ENCODE data around the gene GSTK1. TPM values are rescaled to one million over a fixed set of nuclear protein-coding genes. Genes with fewer than 3 reads are reported as not detected.

GSTK1 gene
- total and polyA plus RNA-seq, 2 donors (not counting 1 experiment from before 2014, with no cell fraction given) = 181 to 315 TPM

DNA sequence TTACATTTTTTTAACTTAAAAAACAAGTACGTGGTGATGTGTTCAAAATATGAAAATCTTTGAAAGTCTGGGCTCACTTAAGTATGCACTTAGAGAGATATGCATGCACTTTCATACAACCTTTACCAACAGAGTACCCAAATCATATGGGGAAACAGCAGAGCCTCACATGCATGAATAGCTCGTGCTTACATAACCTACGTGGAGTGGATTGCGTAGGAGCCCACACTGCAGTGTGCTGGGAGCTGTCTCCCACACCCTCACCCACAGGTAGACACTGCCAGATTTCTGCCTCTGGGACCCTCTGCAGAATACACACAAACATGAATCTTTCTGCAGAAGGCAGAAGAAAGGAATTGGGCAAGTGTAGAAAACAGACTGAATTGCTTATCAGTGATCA is 53.3 kb downstream of the GSTK1 start:
- intact Hi-C loops (cut with micrococcal nuclease) = no loop called here
- Histone ChIP-seq H3K9ac (ENCODE audit: low read length) (no peak overlapping the region), H3K4me3 (ENCODE audit: control extremely low read depth in 1 of 5, extremely low read depth in 1 of 5, insufficient read depth in 1 of 5, low read depth in 2 of 5, low read length in 4 of 5) (no peak overlapping the region), H3K9me3 (ENCODE audit: control extremely low read depth in 1 of 3, control insufficient read depth in 2 of 3, insufficient read depth in 1 of 3, low read length in 2 of 3) (no peaks in the 10 kb centered on the region), H4K20me1 (ENCODE audit: control insufficient read depth, insufficient read depth, low read length, poor library complexity, severe bottlenecking) (no peaks in the 10 kb centered on the region), H3K79me2 (ENCODE audit: control insufficient read depth, insufficient read depth, low read length) (no peaks in the 10 kb centered on the region), H2AFZ (ENCODE audit: insufficient read depth, low read depth, low read length, poor library complexity, severe bottlenecking) (no peak overlapping the region), H3K4me1 (ENCODE audit: control insufficient read depth in 2 of 2, insufficient read depth in 2 of 2, low read length in 2 of 2) (no peaks in the 10 kb centered on the region), H3K4me2 (replicated peaks; ENCODE audit: low read depth, low read length, poor library complexity, severe bottlenecking) (no peak overlapping the region), H3K36me3 (replicated peaks in 1 of 2; ENCODE audit: control extremely low read depth in 1 of 2, control insufficient read depth in 1 of 2, extremely low read depth in 1 of 2, insufficient read depth in 2 of 2, low read length in 1 of 2) (no peaks in the 10 kb centered on the region), H3K27me3 (replicated peaks in 1 of 4; ENCODE audit: control extremely low read depth in 1 of 4, control insufficient read depth in 3 of 4, insufficient read depth in 4 of 4, low read length in 3 of 4) (no peaks in the 10 kb centered on the region), H3K27ac (ENCODE audit: low read length in 2 of 2) (no peak overlapping the region)
- no peaks in the 10 kb centered on the region for H3K27me3 Mint-ChIP-seq
- TF ChIP-seq, protein P1, sequence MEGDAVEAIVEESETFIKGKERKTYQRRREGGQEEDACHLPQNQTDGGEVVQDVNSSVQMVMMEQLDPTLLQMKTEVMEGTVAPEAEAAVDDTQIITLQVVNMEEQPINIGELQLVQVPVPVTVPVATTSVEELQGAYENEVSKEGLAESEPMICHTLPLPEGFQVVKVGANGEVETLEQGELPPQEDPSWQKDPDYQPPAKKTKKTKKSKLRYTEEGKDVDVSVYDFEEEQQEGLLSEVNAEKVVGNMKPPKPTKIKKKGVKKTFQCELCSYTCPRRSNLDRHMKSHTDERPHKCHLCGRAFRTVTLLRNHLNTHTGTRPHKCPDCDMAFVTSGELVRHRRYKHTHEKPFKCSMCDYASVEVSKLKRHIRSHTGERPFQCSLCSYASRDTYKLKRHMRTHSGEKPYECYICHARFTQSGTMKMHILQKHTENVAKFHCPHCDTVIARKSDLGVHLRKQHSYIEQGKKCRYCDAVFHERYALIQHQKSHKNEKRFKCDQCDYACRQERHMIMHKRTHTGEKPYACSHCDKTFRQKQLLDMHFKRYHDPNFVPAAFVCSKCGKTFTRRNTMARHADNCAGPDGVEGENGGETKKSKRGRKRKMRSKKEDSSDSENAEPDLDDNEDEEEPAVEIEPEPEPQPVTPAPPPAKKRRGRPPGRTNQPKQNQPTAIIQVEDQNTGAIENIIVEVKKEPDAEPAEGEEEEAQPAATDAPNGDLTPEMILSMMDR (IDR thresholded peaks at IDR 0.05) = no peak
- TF ChIP-seq EZH2 (IDR thresholded peaks at IDR 0.05; ENCODE audit: borderline replicate concordance, insufficient read depth, low read depth, low read length, poor library complexity, severe bottlenecking) = no peak
- no peak overlapping the region for H3K4me3 Mint-ChIP-seq
- CTCF ChIA-PET = interaction anchor here (0.6 kb wide), 1 partner anchor 17 kb away, joined by 4 read pairs; no protein-coding TSS in a partner anchor
- ATAC-seq (ENCODE audit: low read depth) (no peak), DNase-seq (no peak)
- no peaks in the 10 kb centered on the region for H3K4me1 Mint-ChIP-seq
- 97% methylated on average over 4 of the region's 4 CpGs for WGBS (ENCODE audit: insufficient coverage)
- no peaks in the 10 kb centered on the region for H3K9me3 Mint-ChIP-seq (ENCODE audit: insufficient read depth)
- no peak overlapping the region for H3K27ac Mint-ChIP-seq
- POLR2A ChIA-PET = no interaction called here

DNA sequence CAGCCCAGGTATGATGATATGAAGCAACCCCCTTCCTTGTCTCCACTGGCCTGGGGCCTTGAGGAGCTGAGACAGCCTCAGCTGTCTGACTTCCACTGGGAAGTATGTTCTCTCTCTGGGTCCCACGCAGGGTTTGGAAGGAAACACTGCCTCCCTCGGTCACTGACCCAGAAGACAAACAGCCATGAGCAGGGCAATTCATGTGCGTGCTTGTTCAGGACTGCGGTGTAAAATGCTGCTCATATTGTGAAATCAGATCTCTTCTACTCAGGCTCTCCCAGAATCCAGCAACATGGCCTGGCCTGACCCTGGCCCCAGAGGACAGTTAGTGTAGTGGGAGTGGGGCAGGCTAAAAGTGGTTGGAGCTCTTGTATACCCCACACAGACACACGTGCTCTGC is 55.4 kb downstream of the GSTK1 start:
- Histone ChIP-seq H3K9me3 (ENCODE audit: control extremely low read depth in 1 of 3, control insufficient read depth in 2 of 3, insufficient read depth in 1 of 3, low read length in 2 of 3) (no peaks in the 10 kb centered on the region), H2AFZ (ENCODE audit: insufficient read depth, low read depth, low read length, poor library complexity, severe bottlenecking) (no peak overlapping the region), H3K27me3 (replicated peaks in 1 of 4; ENCODE audit: control extremely low read depth in 1 of 4, control insufficient read depth in 3 of 4, insufficient read depth in 4 of 4, low read length in 3 of 4) (no peaks in the 10 kb centered on the region), H3K27ac (ENCODE audit: low read length in 2 of 2) (no peak overlapping the region), H4K20me1 (ENCODE audit: control insufficient read depth, insufficient read depth, low read length, poor library complexity, severe bottlenecking) (no peaks in the 10 kb centered on the region), H3K79me2 (ENCODE audit: control insufficient read depth, insufficient read depth, low read length) (no peaks in the 10 kb centered on the region), H3K36me3 (replicated peaks in 1 of 2; ENCODE audit: control extremely low read depth in 1 of 2, control insufficient read depth in 1 of 2, extremely low read depth in 1 of 2, insufficient read depth in 2 of 2, low read length in 1 of 2) (no peaks in the 10 kb centered on the region), H3K4me3 (ENCODE audit: control extremely low read depth in 1 of 5, extremely low read depth in 1 of 5, insufficient read depth in 1 of 5, low read depth in 2 of 5, low read length in 4 of 5) (no peak overlapping the region), H3K4me2 (replicated peaks; ENCODE audit: low read depth, low read length, poor library complexity, severe bottlenecking) (no peak overlapping the region), H3K4me1 (ENCODE audit: control insufficient read depth in 2 of 2, insufficient read depth in 2 of 2, low read length in 2 of 2) (no peaks in the 10 kb centered on the region), H3K9ac (ENCODE audit: low read length) (no peak overlapping the region)
- DNase-seq (no peak), ATAC-seq (ENCODE audit: low read depth) (no peak)
- no peak overlapping the region for H3K27ac Mint-ChIP-seq
- CTCF ChIA-PET = no interaction called here
- no peaks in the 10 kb centered on the region for H3K4me1 Mint-ChIP-seq
- WGBS (ENCODE audit: insufficient coverage) = 97% methylated on average over 3 of the region's 5 CpGs
- intact Hi-C loops (cut with micrococcal nuclease) = no loop called here
- H3K9me3 Mint-ChIP-seq (ENCODE audit: insufficient read depth) = no peaks in the 10 kb centered on the region
- TF ChIP-seq, protein P1 (IDR thresholded peaks at IDR 0.05) = no peak
- TF ChIP-seq EZH2 (IDR thresholded peaks at IDR 0.05; ENCODE audit: borderline replicate concordance, insufficient read depth, low read depth, low read length, poor library complexity, severe bottlenecking) = no peak
- no peak overlapping the region for H3K4me3 Mint-ChIP-seq
- no peaks in the 10 kb centered on the region for H3K27me3 Mint-ChIP-seq
- POLR2A ChIA-PET = interaction anchor here (0.6 kb wide), 1 partner anchor 10 kb away, joined by 3 read pairs; no protein-coding TSS in a partner anchor

Small RNA genes within 50 kb of the gene (small RNA-seq; reads per million reads assigned to genes)
- gene AC073342.3 (ENCODE audit: insufficient read length, low read depth, low replicate concordance) (not detected), gene RN7SL481P (ENCODE audit: insufficient read length, low read depth, low replicate concordance) (not detected), gene RN7SL535P (ENCODE audit: insufficient read length, low read depth, low replicate concordance) (not detected)

Other genes starting within 250 kb of the GSTK1 start
- not detected in 2 replicates for gene OR9A2, start 236.3 kb upstream of the GSTK1 start, total RNA-seq
- not detected in 2 replicates for gene OR9A2, start 236.3 kb upstream of the GSTK1 start, polyA plus RNA-seq
- not detected in 2 replicates for gene OR6V1, start 211.1 kb upstream of the GSTK1 start, total RNA-seq
- not detected in 2 replicates for gene OR6V1, start 211.1 kb upstream of the GSTK1 start, polyA plus RNA-seq
- not detected in 2 replicates for gene PIP, start 131.4 kb upstream of the GSTK1 start, total RNA-seq
- not detected in 2 replicates for gene PIP, start 131.4 kb upstream of the GSTK1 start, polyA plus RNA-seq
- gene TAS2R39, start 80.0 kb upstream of the GSTK1 start, total RNA-seq = not detected in 2 replicates
- not detected in 2 replicates for gene TAS2R39, start 80.0 kb upstream of the GSTK1 start, polyA plus RNA-seq
- not detected in 2 replicates for gene TAS2R40, start 41.4 kb upstream of the GSTK1 start, total RNA-seq
- not detected in 2 replicates for gene TAS2R40, start 41.4 kb upstream of the GSTK1 start, polyA plus RNA-seq
- not detected in 2 replicates for gene TMEM139, start 21.5 kb downstream of the GSTK1 start, total RNA-seq
- gene TMEM139, start 21.5 kb downstream of the GSTK1 start, polyA plus RNA-seq = 0.12 and 0.25 TPM in 2 replicates
- 66.5 and 71.1 TPM in 2 replicates for gene CASP2, start 24.9 kb downstream of the GSTK1 start, total RNA-seq
- 29.2 and 54.9 TPM in 2 replicates for gene CASP2, start 24.9 kb downstream of the GSTK1 start, polyA plus RNA-seq
- gene CLCN1, start 52.7 kb downstream of the GSTK1 start, total RNA-seq = not detected in 2 replicates
- not detected in 2 replicates for gene CLCN1, start 52.7 kb downstream of the GSTK1 start, polyA plus RNA-seq
- 0.05 and 0.12 TPM in 2 replicates for gene FAM131B, start 99.3 kb downstream of the GSTK1 start, total RNA-seq
- not detected in 2 replicates for gene FAM131B, start 99.3 kb downstream of the GSTK1 start, polyA plus RNA-seq
- gene ZYX, start 117.9 kb downstream of the GSTK1 start, total RNA-seq = 53.8 and 55.2 TPM in 2 replicates
- gene ZYX, start 117.9 kb downstream of the GSTK1 start, polyA plus RNA-seq = 22.2 and 32.3 TPM in 2 replicates
- gene EPHA1, start 145.4 kb downstream of the GSTK1 start, total RNA-seq = 0.12 and 0.49 TPM in 2 replicates
- 0.39 and 0.50 TPM in 2 replicates for gene EPHA1, start 145.4 kb downstream of the GSTK1 start, polyA plus RNA-seq
- gene TAS2R60, start 180.0 kb downstream of the GSTK1 start, total RNA-seq = not detected in 2 replicates
- gene TAS2R60, start 180.0 kb downstream of the GSTK1 start, polyA plus RNA-seq = not detected in 2 replicates
- not detected in 2 replicates for gene TAS2R41, start 214.4 kb downstream of the GSTK1 start, total RNA-seq
- not detected in 2 replicates for gene TAS2R41, start 214.4 kb downstream of the GSTK1 start, polyA plus RNA-seq

Data from B cell (primary cell).